Naive thymus-derived CD4-positive, alpha-beta T cell (primary cell): ENCODE results near the gene KCNK6. TPM values are rescaled to one million over a fixed set of nuclear protein-coding genes. Genes with fewer than 3 reads are reported as not detected.
A peak's percentile ranks its signal among the peaks of the same experiment; 100 is the strongest.

Experiments
- ATAC-seq: fragments of 150-1000 bp; cut with Tn5 transposase; 2 replicates; pipeline ENCODE4 v1.10.0; 2021; ENCODE audit warnings: mild to moderate bottlenecking, moderate library complexity
- CTCF ChIA-PET: fragments of 350-600 bp; sonication (Branson Sonifier 250); formaldehyde crosslinking; loops from one replicate; lab custom pipeline; 2021; ENCODE audit warnings: antibody characterized with exemption; lab: Charles Lee
- POLR2A ChIA-PET: fragments of 350-600 bp; sonication (Branson Sonifier 250); formaldehyde crosslinking; loops from one replicate; lab custom pipeline; 2021; ENCODE audit warnings: antibody characterized with exemption, inconsistent platforms; lab: Charles Lee
- DNase-seq, 9 donors: peaks; one replicate each; pipeline versions ENCODE4 v3.0.0 to v3.0.0-alpha.2; 2020 to 2022; ENCODE audit warnings: mixed read lengths in 1 of 9
- H3K27ac ChIP-seq: one replicate; pipeline ENCODE4 v1.7.0; 2013; ENCODE audit warnings: mild to moderate bottlenecking, low read depth, low read length, moderate library complexity
- H3K27me3 ChIP-seq, 2 donors: one replicate each; pipeline ENCODE4 v1.7.0; 2013; ENCODE audit warnings: low read length in 2 of 2, mild to moderate bottlenecking in 2 of 2, moderate library complexity in 2 of 2; ENCODE audit not compliant: control insufficient read depth in 2 of 2, insufficient read depth in 2 of 2
- H3K36me3 ChIP-seq, 3 experiments: 1 replicate in 2 of 3; 2 replicates in 1 of 3; pipeline ENCODE4 v1.7.0; 2013; ENCODE audit warnings: low read length in 3 of 3, mild to moderate bottlenecking in 3 of 3, moderate library complexity in 1 of 3; ENCODE audit not compliant: insufficient read depth in 3 of 3, control insufficient read depth in 2 of 3
- H3K4me1 ChIP-seq, 2 donors: one replicate each; pipeline ENCODE4 v1.7.0; 2013; ENCODE audit warnings: low read length in 2 of 2, mild to moderate bottlenecking in 2 of 2, moderate library complexity in 1 of 2; ENCODE audit not compliant: control insufficient read depth in 2 of 2, insufficient read depth in 2 of 2
- H3K4me3 ChIP-seq: 2 replicates; pipeline ENCODE4 v1.7.0; 2013; ENCODE audit warnings: mild to moderate bottlenecking, low read length
- H3K9me3 ChIP-seq, 3 experiments: 1 replicate in 2 of 3; 2 replicates in 1 of 3; pipeline ENCODE4 v1.7.0; 2013; ENCODE audit warnings: low read length in 3 of 3; ENCODE audit not compliant: control insufficient read depth in 2 of 3
- H3K27ac Mint-ChIP-seq, 9 donors: one replicate each; pipeline ENCODE4 v1.8.0; 2020 to 2022; ENCODE audit warnings: mixed read lengths in 9 of 9, mild to moderate bottlenecking in 8 of 9, moderate library complexity in 5 of 9, inconsistent platforms in 2 of 9
- H3K27me3 Mint-ChIP-seq, 5 donors: one replicate each; pipeline ENCODE4 v1.8.0; 2021 to 2022; ENCODE audit warnings: mixed read lengths in 5 of 5, mild to moderate bottlenecking in 1 of 5
- H3K36me3 Mint-ChIP-seq, 5 donors: one replicate each; pipeline ENCODE4 v1.8.0; 2020 to 2022; ENCODE audit warnings: mixed read lengths in 5 of 5, mild to moderate bottlenecking in 3 of 5, inconsistent platforms in 1 of 5
- H3K4me1 Mint-ChIP-seq, 7 donors: one replicate each; pipeline ENCODE4 v1.8.0; 2020 to 2022; ENCODE audit warnings: mixed read lengths in 7 of 7, mild to moderate bottlenecking in 3 of 7, inconsistent platforms in 1 of 7
- H3K4me3 Mint-ChIP-seq, 10 donors: one replicate each; pipeline ENCODE4 v1.8.0; 2020 to 2022; ENCODE audit warnings: mild to moderate bottlenecking in 10 of 10, mixed read lengths in 10 of 10, moderate library complexity in 6 of 10, inconsistent platforms in 2 of 10
- H3K9me3 Mint-ChIP-seq, 11 donors: one replicate each; pipeline ENCODE4 v1.8.0; 2020 to 2022; ENCODE audit warnings: mixed read lengths in 11 of 11, mild to moderate bottlenecking in 4 of 11, inconsistent platforms in 1 of 11, moderate library complexity in 1 of 11
- intact Hi-C, 2 donors: fragments of 100-400 bp; cut with micrococcal nuclease; formaldehyde crosslinking; loops; one replicate each; pipeline ENCODE4 v1.15.1; 2023
- polyA plus RNA-seq, 2 donors: library from polyadenylated mRNA; unstranded; fragments of 300-500 nt; fragmentation: Illumina TruSeq; gene quantifications; one replicate each; pipeline ENCODE4 v1.2.3, GENCODE V29; 2021
- total RNA-seq, 6 experiments: library from RNA in 5 of 6; stranded (reverse) in 5 of 6; gene quantifications; 1 replicate in 5 of 6; 2 replicates in 1 of 6; pipeline ENCODE4 v1.2.3 and lab custom pipeline; 2021 to 2026

KCNK6 gene
- total and polyA plus RNA-seq, 7 experiments from 2014 or later, result 1.8 to 19.9 (median 9.2) TPM

DNA sequence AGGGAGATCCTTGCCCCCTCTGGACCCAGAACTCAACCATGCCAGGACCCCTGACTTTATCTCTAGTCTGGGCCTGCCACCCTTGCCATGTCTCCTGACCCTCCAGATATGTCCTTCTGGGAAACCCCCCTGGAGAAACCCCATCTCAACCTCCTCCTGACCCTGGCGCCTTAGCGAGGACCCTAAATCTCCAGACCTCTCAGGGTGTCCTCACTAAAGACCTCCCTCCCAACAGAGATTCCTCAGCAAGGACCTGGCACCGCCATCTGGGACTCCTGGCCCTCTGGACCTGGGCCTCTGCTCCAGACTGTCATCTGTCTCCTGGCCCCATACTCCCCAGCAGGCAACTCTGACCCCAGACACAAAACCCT, 1.3 kb downstream of the KCNK6 start:
- Mint-ChIP-seq H3K27ac (peak overlapping the region in 7 of 9 donors; percentile 34 to 89 (median 70)), H3K36me3 (peaks cover 3 to 13% (median 6%) of the 10 kb centered on the region in 5 donors), H3K4me1 (peaks cover 36 to 62% (median 54%) of the 10 kb centered on the region in 7 donors), H3K4me3 (peak overlapping the region; percentile 79 to 89 (median 86)), H3K9me3 (no peaks in the 10 kb centered on the region), H3K27me3 (no peaks in the 10 kb centered on the region)
- H3K27ac ChIP-seq, result no peak overlapping the region
- H3K9me3 ChIP-seq, result no peaks in the 10 kb centered on the region
- ATAC-seq, result no peak
- H3K27me3 ChIP-seq, result no peaks in the 10 kb centered on the region
- peaks cover 11 to 27% of the 10 kb centered on the region in 2 donors for H3K4me1 ChIP-seq
- no peak for DNase-seq
- intact Hi-C loops, result loop anchor here in 1 of 2 donors (1.0 kb wide), 1 partner anchor 16 kb away; no protein-coding TSS in a partner anchor
- ChIA-PET POLR2A (interaction anchor here (1.2 kb wide), 1 partner anchor 11 kb away, joined by 4 read pairs; no protein-coding TSS in a partner anchor), CTCF (no interaction called here)
- H3K4me3 ChIP-seq, result no peak overlapping the region
- peaks cover 0 to 8% (median 0%) of the 10 kb centered on the region in 3 experiments for H3K36me3 ChIP-seq

DNA sequence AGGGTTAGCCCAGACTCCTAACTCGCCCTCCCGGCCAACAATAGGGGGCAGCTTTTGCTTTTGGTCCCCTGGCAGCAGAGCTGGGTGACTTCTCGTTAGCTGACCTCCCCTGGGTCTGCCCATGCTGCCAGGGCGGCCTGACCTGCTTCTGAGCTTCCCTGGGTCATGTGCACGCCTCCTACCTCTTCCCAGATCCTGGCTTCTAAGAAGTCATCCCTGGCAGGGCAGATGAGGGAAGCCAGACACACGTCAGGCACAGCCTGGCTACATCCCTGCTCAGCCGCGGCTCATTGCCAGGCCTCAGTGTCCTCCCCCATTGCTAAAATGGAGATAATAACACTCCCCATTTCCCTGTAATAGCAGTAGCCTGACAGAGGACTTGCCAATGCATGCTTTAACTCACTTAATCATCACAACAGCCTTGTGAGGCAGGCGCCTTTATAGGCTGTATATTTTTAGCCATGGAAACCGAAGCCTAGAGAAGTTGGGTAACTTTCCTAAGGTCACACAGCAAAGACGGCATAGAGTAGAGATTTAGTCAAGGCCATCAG, 2.1 kb downstream of the KCNK6 start:
- Mint-ChIP-seq H3K36me3 (peaks cover 3 to 15% (median 8%) of the 10 kb centered on the region in 5 donors), H3K27me3 (no peaks in the 10 kb centered on the region), H3K9me3 (no peaks in the 10 kb centered on the region), H3K4me1 (peaks cover 31 to 55% (median 46%) of the 10 kb centered on the region in 7 donors), H3K4me3 (peak overlapping the region in 9 of 10 donors; percentile 46 to 89 (median 86)), H3K27ac (peak overlapping the region in 8 of 9 donors; percentile 1 to 89 (median 10))
- H3K27ac ChIP-seq, result no peak overlapping the region
- peaks cover 11 to 19% of the 10 kb centered on the region in 2 donors for H3K4me1 ChIP-seq
- intact Hi-C loops, result no loop called here
- DNase-seq (no peak), ATAC-seq (no peak)
- no peaks in the 10 kb centered on the region for H3K9me3 ChIP-seq
- CTCF ChIA-PET, result no interaction called here
- peaks cover 0 to 15% (median 0%) of the 10 kb centered on the region in 3 experiments for H3K36me3 ChIP-seq
- no peak overlapping the region for H3K4me3 ChIP-seq
- H3K27me3 ChIP-seq, result no peaks in the 10 kb centered on the region
- POLR2A ChIA-PET, result no interaction called here

DNA sequence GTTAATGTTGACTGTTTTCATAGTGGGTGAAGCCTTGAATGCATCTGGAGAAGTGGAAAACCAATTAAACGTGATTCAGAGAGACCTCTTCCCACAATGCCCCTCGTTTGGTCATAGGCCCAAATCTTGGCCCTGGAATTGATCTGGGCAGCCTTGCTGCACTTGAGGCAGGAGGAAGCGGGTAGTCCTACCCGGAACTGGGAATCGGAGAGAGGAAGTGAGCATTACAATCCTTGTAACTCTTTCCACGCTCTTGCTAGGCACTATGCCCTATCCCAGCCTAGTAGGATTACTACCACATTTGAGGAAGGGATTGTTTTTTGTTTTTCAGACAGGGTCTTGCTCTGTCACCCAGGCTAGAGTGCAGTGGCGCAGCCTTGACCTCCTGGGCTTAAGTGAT, 3.6 kb downstream of the KCNK6 start:
- no peak overlapping the region for H3K4me3 ChIP-seq
- H3K4me1 Mint-ChIP-seq, result peaks cover 28 to 43% (median 33%) of the 10 kb centered on the region in 7 donors

DNA sequence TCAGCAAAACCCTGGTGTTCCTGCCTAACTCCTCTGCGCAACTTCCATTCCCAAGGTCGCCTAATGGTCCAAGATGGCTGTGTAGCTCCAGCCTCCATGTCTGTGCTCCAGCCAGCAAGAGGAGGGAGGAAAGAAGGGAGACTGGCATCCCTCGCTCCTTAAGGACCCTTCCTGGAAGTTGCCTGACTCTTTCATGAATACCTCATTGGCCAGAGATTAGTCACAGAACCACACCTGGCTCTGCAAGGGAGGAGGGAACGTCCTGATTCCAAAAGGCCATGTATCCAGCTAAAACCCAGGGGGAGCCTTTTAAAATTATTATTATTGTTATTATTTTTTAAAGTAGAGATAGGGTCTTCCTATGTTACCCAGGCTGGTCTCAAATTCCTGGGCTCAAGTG, 4.8 kb downstream of the KCNK6 start:
- intact Hi-C loops, result no loop called here
- no peak for ATAC-seq
- H3K27me3 Mint-ChIP-seq, result no peaks in the 10 kb centered on the region

More for the DNA sequence above, 3.6 kb downstream of the KCNK6 start:
- H3K27ac Mint-ChIP-seq, result peak overlapping the region in 3 of 9 donors; percentile 8 to 47 (median 46)
- H3K27me3 ChIP-seq, result no peaks in the 10 kb centered on the region
- intact Hi-C loops, result no loop called here
- CTCF ChIA-PET, result no interaction called here
- DNase-seq, result no peak
- POLR2A ChIA-PET, result no interaction called here
- ATAC-seq, result no peak
- no peak overlapping the region for H3K27ac ChIP-seq
- H3K9me3 Mint-ChIP-seq, result no peaks in the 10 kb centered on the region
- H3K4me1 ChIP-seq, result peaks cover 11% of the 10 kb centered on the region in 2 donors
- peaks cover 10 to 27% (median 14%) of the 10 kb centered on the region in 5 donors for H3K36me3 Mint-ChIP-seq
- H3K27me3 Mint-ChIP-seq, result no peaks in the 10 kb centered on the region
- H3K4me3 Mint-ChIP-seq, result no peak overlapping the region
- no peaks in the 10 kb centered on the region for H3K9me3 ChIP-seq
- H3K36me3 ChIP-seq, result peaks cover 4 to 30% (median 4%) of the 10 kb centered on the region in 3 experiments

DNA sequence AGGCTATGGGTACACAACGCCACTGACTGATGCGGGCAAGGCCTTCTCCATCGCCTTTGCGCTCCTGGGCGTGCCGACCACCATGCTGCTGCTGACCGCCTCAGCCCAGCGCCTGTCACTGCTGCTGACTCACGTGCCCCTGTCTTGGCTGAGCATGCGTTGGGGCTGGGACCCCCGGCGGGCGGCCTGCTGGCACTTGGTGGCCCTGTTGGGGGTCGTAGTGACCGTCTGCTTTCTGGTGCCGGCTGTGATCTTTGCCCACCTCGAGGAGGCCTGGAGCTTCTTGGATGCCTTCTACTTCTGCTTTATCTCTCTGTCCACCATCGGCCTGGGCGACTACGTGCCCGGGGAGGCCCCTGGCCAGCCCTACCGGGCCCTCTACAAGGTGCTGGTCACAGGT, 6.9 kb downstream of the KCNK6 start:
- Mint-ChIP-seq H3K4me1 (peaks cover 8 to 14% (median 11%) of the 10 kb centered on the region in 7 donors), H3K36me3 (peaks cover 10 to 32% (median 21%) of the 10 kb centered on the region in 5 donors), H3K27ac (no peak overlapping the region), H3K27me3 (no peaks in the 10 kb centered on the region), H3K4me3 (no peak overlapping the region), H3K9me3 (no peaks in the 10 kb centered on the region)
- intact Hi-C loops, result no loop called here
- no peak for DNase-seq
- no peaks in the 10 kb centered on the region for H3K4me1 ChIP-seq
- H3K36me3 ChIP-seq, result peaks cover 4 to 34% (median 4%) of the 10 kb centered on the region in 3 experiments
- no peak overlapping the region for H3K4me3 ChIP-seq
- H3K27ac ChIP-seq, result no peak overlapping the region
- no peaks in the 10 kb centered on the region for H3K27me3 ChIP-seq
- H3K9me3 ChIP-seq, result no peaks in the 10 kb centered on the region
- POLR2A ChIA-PET, result no interaction called here
- CTCF ChIA-PET, result no interaction called here
- ATAC-seq, result no peak

More for the DNA sequence above, 4.8 kb downstream of the KCNK6 start:
- ChIA-PET POLR2A (no interaction called here), CTCF (interaction anchor here (0.6 kb wide), 1 partner anchor 418 kb away, joined by 3 read pairs; the partner anchor contains the start of gene WDR87)
- Histone ChIP-seq H3K36me3 (peaks cover 4 to 34% (median 4%) of the 10 kb centered on the region in 3 experiments), H3K9me3 (no peaks in the 10 kb centered on the region), H3K4me1 (peaks cover 6% of the 10 kb centered on the region in 2 donors), H3K27me3 (no peaks in the 10 kb centered on the region), H3K4me3 (no peak overlapping the region), H3K27ac (no peak overlapping the region)
- Mint-ChIP-seq H3K9me3 (no peaks in the 10 kb centered on the region), H3K4me1 (peaks cover 20 to 32% (median 26%) of the 10 kb centered on the region in 7 donors), H3K27ac (no peak overlapping the region), H3K4me3 (no peak overlapping the region), H3K36me3 (peaks cover 10 to 28% (median 19%) of the 10 kb centered on the region in 5 donors)
- DNase-seq, result no peak

DNA sequence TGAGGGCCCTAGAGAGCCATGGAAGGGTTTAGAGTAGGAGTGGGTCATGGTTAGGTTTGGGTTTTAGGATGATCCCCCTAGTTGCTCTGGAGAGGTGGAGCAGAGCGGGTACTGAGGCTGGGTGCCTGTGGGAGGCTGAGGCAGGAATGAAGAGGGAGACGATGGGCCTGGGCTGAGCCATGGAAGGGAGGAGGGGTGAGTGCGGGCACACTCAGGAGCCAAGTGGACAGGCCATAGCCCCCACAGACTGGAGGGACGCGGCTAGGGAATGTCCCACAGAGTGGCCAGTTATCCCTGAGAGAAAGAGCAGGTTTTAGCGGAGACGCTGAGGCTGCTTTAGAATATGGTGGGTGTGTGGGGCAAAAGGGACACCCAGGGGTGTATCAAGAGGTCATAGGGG, 10.0 kb downstream of the KCNK6 start:
- no peaks in the 10 kb centered on the region for H3K27me3 ChIP-seq
- ChIA-PET CTCF (no interaction called here), POLR2A (no interaction called here)
- Mint-ChIP-seq H3K27me3 (no peaks in the 10 kb centered on the region), H3K36me3 (peaks cover 10 to 27% (median 18%) of the 10 kb centered on the region in 5 donors), H3K4me3 (no peak overlapping the region), H3K27ac (peak overlapping the region in 1 of 9 donors; percentile 41), H3K9me3 (no peaks in the 10 kb centered on the region), H3K4me1 (peaks cover 0 to 6% (median 0%) of the 10 kb centered on the region in 7 donors)
- no peak overlapping the region for H3K4me3 ChIP-seq
- no peaks in the 10 kb centered on the region for H3K9me3 ChIP-seq
- intact Hi-C loops, result loop anchor here in 1 of 2 donors (10.0 kb wide), 1 partner anchor 1475 kb away; the partner anchor contains the start of gene ZNF345
- peaks cover 4 to 34% (median 4%) of the 10 kb centered on the region in 3 experiments for H3K36me3 ChIP-seq
- DNase-seq, result no peak
- no peak overlapping the region for H3K27ac ChIP-seq
- no peak for ATAC-seq
- H3K4me1 ChIP-seq, result no peaks in the 10 kb centered on the region
